GM13977 (cell line): ENCODE data around the gene ENTPD6.

Experiments used
- DNase-seq: peaks from one replicate; pipeline ENCODE4 v3.0.0; 2012; ENCODE audit warnings: low spot score
- in situ Hi-C: fragments of 300-500 bp; cut with MboI; formaldehyde crosslinking; loops from one replicate; pipeline ENCODE4 v1.12.0; 2022; ENCODE audit warnings: low sequenced_read_pairs, low pct_unique_long_range_greater_than_20kb, mixed read lengths, inconsistent platforms; ENCODE audit not compliant: unreplicated experiment
- TF ChIP-seq, protein P1 (sequence below): IDR thresholded peaks from 2 replicates; pipeline ENCODE4 v1.5.1; 2012; ENCODE audit warnings: mild to moderate bottlenecking, control low read depth; ENCODE audit not compliant: insufficient read depth; ENCODE audit errors: extremely low read depth, missing control alignments

Gene ENTPD6

DNA sequence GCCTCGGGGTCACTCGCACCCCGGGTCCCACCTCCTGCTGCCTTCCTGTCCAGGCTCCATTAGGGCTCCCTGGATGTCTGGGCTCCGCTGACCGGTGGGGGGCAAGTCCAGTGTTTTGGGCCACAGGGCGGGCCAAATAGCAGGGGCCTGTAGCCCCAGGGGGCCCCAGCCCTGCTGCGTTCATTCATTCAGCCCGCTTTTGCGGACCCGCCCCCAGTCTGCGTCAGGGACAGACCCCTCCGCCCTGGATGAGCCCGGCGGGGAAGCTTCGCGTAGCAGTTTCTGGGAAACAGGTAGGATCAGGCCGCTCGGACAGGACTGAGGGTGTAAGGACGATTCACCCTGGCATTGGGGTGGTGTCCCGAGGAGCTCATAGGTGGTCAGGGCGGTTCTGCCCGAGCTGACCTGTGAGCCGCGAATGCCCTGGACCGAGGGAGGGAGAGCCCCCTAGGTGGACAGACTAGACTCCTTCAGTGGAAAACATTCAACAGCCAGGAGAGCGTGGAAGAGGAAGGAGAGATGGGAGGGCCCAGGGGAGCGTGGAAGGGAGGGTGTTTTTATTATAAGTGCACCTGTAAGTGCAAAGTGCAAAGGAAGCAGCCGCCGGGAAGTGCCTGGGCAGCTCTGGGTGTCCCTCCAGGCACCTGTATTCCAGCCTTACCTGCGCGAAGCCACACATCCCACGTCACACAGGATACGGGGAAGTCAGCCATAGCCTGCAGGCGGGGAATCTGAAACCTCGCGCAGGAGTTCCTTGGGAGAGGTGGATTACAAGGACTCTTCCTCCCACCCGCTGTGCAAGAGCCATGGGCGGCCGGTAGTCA lies 662 bp downstream of the ENTPD6 start:
- TF ChIP-seq, protein P1, sequence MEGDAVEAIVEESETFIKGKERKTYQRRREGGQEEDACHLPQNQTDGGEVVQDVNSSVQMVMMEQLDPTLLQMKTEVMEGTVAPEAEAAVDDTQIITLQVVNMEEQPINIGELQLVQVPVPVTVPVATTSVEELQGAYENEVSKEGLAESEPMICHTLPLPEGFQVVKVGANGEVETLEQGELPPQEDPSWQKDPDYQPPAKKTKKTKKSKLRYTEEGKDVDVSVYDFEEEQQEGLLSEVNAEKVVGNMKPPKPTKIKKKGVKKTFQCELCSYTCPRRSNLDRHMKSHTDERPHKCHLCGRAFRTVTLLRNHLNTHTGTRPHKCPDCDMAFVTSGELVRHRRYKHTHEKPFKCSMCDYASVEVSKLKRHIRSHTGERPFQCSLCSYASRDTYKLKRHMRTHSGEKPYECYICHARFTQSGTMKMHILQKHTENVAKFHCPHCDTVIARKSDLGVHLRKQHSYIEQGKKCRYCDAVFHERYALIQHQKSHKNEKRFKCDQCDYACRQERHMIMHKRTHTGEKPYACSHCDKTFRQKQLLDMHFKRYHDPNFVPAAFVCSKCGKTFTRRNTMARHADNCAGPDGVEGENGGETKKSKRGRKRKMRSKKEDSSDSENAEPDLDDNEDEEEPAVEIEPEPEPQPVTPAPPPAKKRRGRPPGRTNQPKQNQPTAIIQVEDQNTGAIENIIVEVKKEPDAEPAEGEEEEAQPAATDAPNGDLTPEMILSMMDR, result no peak
- in situ Hi-C loops, result loop anchor here (25.0 kb wide), 1 partner anchor 209 kb away; the partner anchor contains the start of gene APMAP
- DNase-seq, result no peak

DNA sequence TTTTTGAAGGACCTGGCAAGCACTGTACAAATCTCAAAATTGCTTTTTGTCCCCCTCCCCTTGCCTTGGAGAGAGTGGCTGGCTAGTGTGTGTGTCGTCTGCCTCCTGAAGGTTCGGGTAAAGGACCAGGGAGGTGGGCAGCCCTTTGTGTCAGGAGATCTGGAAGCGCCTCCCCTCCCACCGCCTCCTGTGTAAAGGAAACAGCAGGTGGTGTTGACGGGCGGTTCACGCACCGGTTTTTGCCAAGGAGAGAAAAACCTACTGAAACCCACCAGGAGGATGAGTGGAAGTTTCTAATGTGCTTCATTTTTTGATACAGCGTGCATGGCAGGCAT lies 1.2 kb downstream of the ENTPD6 start:
- DNase-seq, result no peak
- in situ Hi-C loops, result loop anchor here (25.0 kb wide), 1 partner anchor 209 kb away; the partner anchor contains the start of gene APMAP

DNA sequence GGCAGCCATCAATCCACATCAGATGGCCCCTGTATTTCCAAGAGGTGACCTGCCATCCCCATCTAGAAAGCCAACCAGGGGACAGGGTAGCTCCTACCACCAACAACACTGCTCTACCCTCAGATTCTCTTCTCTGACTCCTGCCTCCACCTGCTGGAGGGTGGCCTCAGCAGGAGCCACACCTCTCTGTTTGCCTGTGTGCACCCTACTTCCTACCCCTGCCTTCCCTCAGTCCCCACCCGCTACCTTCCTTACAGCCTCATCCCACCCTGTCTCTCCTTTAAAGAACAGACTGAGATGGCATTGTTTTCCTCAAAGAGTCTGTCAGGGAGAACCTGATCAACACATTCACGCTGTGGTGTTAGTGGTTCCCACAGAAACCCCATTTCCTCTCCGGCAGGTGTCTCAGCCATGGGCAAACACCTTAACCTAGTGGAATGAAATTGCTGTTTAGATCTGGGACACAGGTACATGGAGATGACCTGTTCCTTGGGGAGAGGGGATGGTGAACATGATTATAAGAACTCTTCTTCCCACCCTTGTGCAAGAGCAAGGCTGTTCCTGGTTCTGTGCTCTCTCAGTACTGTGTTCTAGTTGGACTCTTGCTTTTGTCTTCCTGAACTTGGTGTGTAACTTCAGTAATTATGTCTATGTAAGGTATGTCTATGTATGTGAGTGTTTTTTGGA lies 1.8 kb downstream of the ENTPD6 start:
- in situ Hi-C loops, result loop anchor here (25.0 kb wide), 1 partner anchor 210 kb away; the partner anchor contains the start of gene APMAP
- DNase-seq, result no peak
- TF ChIP-seq, protein P1, result peak; percentile 17

More for the DNA sequence above, 1.2 kb downstream of the ENTPD6 start:
- TF ChIP-seq, protein P1, result no peak

DNA sequence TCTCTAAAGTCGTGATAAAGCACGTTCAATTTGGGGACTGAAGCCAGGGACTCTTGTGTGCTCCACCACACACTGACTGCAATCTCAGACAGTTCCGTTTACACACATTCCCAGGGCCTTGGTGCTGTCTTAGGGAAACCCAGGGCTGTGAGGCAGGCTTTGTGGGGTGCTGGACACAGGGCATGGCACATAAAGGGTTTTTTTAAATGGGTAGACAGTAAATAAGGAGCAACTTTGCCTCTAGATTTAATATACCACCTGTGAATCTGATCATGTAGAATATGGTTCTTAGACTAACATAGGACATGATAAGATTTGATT lies 2.3 kb downstream of the ENTPD6 start:
- TF ChIP-seq, protein P1, result no peak
- DNase-seq, result no peak
- in situ Hi-C loops, result loop anchor here (25.0 kb wide), 1 partner anchor 211 kb away; the partner anchor contains the start of gene APMAP

DNA sequence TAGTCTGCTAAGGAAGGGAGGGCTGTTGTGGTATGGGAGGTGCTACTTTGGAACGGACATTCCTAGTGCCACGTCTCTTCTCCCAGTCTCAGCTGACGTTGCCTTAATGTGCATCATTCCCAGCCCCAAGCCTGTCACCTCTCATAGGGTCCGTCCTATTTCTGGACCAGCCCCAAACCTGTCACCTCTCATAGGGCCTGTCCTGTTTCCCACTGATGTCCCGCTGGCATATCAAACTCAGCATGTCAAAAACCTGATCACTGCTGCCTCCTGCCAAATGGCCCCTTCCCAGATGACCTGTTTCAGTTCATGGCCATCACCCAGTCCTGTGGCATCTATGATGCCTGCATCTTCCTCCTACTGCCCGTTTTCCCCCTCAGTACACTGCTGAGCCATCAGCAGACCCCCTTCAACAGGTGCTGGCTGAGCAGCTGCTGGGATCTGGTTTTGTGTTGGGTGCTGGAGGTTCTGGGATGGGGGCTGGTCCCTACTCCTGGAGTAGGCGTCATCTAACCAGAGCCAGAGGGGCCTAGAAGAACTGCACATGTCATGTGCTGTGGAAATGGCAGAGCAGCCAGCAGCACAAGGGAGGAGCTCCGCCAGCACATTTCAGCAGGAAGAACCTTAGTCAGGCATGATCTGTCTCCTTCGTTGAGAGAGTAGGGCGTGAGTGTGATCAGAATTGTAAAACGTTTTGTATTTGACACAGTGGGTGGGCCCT lies 3.3 kb downstream of the ENTPD6 start:
- DNase-seq, result no peak
- TF ChIP-seq, protein P1, result no peak
- in situ Hi-C loops, result loop anchor here (25.0 kb wide), 1 partner anchor 212 kb away; the partner anchor contains the start of gene APMAP
